ENCODE data around the gene GNB4. TPM values are rescaled to one million over a fixed set of nuclear protein-coding genes. Genes with fewer than 3 reads are reported as not detected.
A peak's percentile ranks its signal among the peaks of the same experiment; 100 is the strongest.

The GNB4 gene
- total RNA-seq, 1 donor from 2014 or later: 60.8 TPM

DNA sequence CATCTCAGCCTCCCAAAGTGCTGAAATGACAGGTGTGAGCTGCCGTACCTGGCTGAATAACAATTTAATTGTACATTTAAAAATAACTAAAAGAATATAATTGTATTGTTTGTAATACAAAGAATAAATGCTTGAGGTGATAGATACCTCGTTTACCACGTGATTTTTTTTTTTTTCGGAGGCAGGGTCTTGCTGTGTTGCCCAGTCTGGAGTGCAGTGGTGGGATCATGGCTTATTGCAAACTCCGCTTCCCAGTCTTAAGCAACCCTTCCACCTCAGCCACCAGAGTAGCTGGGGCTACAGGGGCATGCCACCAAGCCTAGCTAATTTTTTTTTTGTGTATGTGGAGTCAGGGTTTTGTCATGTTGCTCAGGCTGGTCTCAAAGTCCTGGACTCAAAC lies 87.9 kb downstream of the GNB4 start:
- no peak for DNase-seq (ENCODE audit: low read depth in 2 of 2)

DNA sequence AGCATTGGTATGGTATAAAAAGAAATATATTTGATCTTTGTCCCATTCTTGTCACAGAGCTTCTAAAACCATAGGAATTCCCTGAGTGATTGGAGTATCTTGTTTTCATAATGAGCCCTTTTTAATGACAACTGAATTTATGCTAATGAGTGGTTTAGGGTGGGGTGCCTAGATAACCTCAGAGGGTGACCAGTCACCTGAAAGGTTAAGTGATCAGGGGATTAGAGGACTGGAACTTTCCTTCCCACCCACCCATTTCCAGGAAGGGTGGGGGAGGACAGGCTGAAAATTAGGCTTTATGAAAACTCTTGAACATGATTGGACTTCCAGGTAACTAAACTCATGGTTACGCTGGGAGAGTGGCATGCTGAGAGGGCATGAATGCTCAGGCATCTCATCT lies 95.3 kb downstream of the GNB4 start:
- no peak for DNase-seq (ENCODE audit: low read depth in 2 of 2)

DNA sequence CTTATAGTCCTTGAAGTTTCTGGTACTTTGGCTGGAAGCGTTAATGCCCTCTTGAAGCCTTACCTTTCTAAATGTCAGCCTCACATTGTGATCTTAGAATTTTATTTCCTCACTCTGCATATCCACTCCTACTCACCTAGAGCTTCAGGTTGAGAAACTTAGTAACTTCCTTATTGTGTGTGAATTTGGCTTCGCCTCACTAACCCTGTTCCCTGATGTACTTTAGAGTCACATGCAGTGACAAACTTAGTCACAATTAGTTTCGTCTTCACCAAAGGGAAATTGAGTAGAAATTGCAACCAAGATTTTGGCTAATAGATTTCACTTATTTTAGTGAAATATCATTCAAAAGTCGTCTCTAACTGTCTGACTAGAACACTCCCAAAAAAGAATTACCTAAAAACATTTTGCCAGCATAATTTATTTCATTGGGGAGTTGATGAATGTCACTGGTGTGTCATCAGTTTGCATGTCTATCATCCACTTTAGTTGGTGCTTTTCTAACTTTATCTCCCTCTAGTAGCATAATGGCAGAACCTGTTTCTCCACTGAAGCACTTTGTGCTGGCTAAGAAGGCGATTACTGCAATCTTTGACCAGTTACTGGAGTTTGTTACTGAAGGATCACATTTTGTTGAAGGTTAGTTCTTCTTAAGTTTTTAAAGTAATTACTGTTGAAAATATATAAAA lies 102.8 kb downstream of the GNB4 start:
- no peak for DNase-seq (ENCODE audit: low read depth in 2 of 2)

DNA sequence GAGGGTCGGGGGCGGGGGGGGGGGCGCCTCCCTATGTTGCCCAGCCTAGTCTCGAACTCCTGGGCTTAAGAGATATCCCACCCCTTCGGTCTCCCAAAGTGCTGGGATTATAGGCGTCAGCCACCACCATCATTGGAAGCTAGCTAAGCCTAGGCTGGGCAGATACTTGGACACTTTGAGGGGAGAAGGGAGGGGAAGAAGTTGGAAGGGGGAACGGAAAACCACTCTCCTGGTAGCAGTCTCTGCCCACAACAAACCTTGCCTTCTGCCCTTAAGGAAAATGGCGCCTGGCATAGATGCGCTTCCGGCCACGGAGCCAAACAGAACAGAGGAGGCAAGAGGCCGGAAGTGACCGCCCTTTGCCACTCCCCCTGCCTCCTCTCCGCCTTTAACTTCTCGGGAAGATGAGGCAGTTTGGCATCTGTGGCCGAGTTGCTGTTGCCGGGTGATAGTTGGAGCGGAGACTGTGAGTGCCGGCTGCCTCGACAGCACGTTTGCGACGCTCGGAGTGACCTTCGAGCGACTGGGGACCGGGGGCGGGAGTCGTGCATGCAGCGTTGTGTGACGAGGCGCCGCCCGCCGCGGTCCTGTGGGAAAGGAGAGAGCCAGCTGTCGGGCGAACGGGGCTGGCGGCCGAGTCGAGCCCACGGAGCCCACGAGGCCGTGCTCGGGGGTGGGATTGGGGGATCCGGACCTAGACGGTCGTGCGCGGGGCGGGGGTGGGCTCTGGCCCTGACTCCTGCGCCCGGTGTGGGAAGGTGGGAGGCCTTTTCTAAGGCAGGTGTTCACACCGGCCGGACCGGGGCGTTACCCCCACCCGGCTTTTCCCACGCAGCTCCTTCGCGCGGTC lies 103.7 kb downstream of the GNB4 start, which contains the start of gene MFN1:
Gene MFN1, plus strand, starts transcription at position 365 of the 850 bp plus-strand sequence. CDS start 1,143 bp downstream, outside the sequence.
- DNase-seq (ENCODE audit: low read depth in 2 of 2): peak; percentile 90 to 97

Other genes with a start within 250 kb of the GNB4 start
- 2.1 and 2.7 TPM in 2 replicates for gene KCNMB3, start 200.4 kb downstream of the GNB4 start, total RNA-seq
- 29.0 and 33.4 TPM in 2 replicates for gene ZNF639, start 128.4 kb downstream of the GNB4 start, total RNA-seq
- 35.4 and 35.9 TPM in 2 replicates for gene MFN1, start 103.8 kb downstream of the GNB4 start, total RNA-seq
- 40.3 and 55.8 TPM in 2 replicates for gene ACTL6A, start 111.5 kb upstream of the GNB4 start, total RNA-seq
- 17.8 and 22.3 TPM in 2 replicates for gene MRPL47, start 153.2 kb upstream of the GNB4 start, total RNA-seq
- 78.3 and 81.6 TPM in 2 replicates for gene NDUFB5, start 153.3 kb upstream of the GNB4 start, total RNA-seq
- gene USP13, start 201.6 kb upstream of the GNB4 start, total RNA-seq: 18.5 and 38.1 TPM in 2 replicates

All from dermis microvascular lymphatic vessel endothelial cell (primary cell).